K562 (cell line): ENCODE data around the gene OMP. TPM values are rescaled to one million over a fixed set of nuclear protein-coding genes. Genes with fewer than 3 reads are reported as not detected.

Experiments used
- ATAC-seq: fragments of 200-7000 bp; cut with Tn5 transposase; 3 replicates; pipeline ENCODE4 v1.9.1; 2020; ENCODE audit warnings: moderate library complexity
- BruUV-seq: library from RNA; stranded (reverse); fragments of 400-500 nt; replicated peaks from 2 replicates; lab custom pipeline; 2021; lab: Mats Ljungman, UMichigan
- CTCF ChIA-PET: fragments of 300-600 bp; formaldehyde crosslinking; extraction: SDS; loops from one replicate; lab custom pipeline; 2021; ENCODE audit warnings: low intra/inter-chr PET ratio; lab: Yijun Ruan, JAX
- POLR2A ChIA-PET: fragments of 300-600, 350-650 bp; sonication (Branson Sonifier 250); formaldehyde crosslinking; extraction: SDS; loops from one replicate; lab custom pipeline; 2021; ENCODE audit warnings: antibody characterized with exemption, inconsistent platforms; lab: Yijun Ruan, JAX
- DNase-seq, 4 experiments: peaks; one replicate each; pipeline versions ENCODE4 v3.0.0 to v3.0.0-alpha.2; 2011 to 2018; ENCODE audit warnings: low spot score in 3 of 4, mixed read lengths in 3 of 4; ENCODE audit errors: extremely low read depth in 1 of 4
- FAIRE-seq: peaks from 2 replicates; lab custom pipeline; 2011; peaks lifted over from hg19 to GRCh38; lab: Jason Lieb, UNC
- H2AFZ ChIP-seq: 2 replicates; pipeline ENCODE4 v1.6.0; 2011; ENCODE audit warnings: low read depth, low read length, control low read depth, inconsistent platforms
- H3K27ac ChIP-seq: fragments of 200-600 bp; 3 replicates; pipeline ENCODE4 v1.8.0; 2011; ENCODE audit warnings: low read depth, mild to moderate bottlenecking, control low read depth, inconsistent platforms, low read length, moderate library complexity, mixed read lengths; ENCODE audit errors: extremely low read depth
- H3K27me3 ChIP-seq, 2 experiments: fragments of 300-600 bp in 1 of 2; 2 replicates in 1 of 2; 3 replicates in 1 of 2; pipeline versions ENCODE4 v1.6.0 to v1.8.0; 2011; ENCODE audit warnings: inconsistent platforms in 2 of 2, low read length in 2 of 2, mild to moderate bottlenecking in 1 of 2, mixed read lengths in 1 of 2, moderate library complexity in 1 of 2; ENCODE audit not compliant: control insufficient read depth in 2 of 2, insufficient read depth in 2 of 2
- H3K36me3 ChIP-seq: fragments of 300-600 bp; 3 replicates; pipeline ENCODE4 v1.8.0; 2011; ENCODE audit warnings: mild to moderate bottlenecking, low read length, inconsistent platforms; ENCODE audit not compliant: control insufficient read depth, insufficient read depth
- H3K4me1 ChIP-seq, 2 experiments: fragments of 200-600 bp in 1 of 2; replicated peaks in 1 of 2; 2 replicates in 1 of 2; 3 replicates in 1 of 2; pipeline versions ENCODE4 v1.5.1 to v1.8.0; 2011; ENCODE audit warnings: inconsistent platforms in 2 of 2, low read length in 2 of 2, mild to moderate bottlenecking in 1 of 2, mixed read lengths in 1 of 2, moderate library complexity in 1 of 2; ENCODE audit not compliant: control insufficient read depth in 2 of 2, insufficient read depth in 2 of 2
- H3K4me2 ChIP-seq: 2 replicates; pipeline ENCODE4 v1.6.1; 2011; ENCODE audit warnings: low read length, control low read depth, inconsistent platforms, mixed read lengths; ENCODE audit not compliant: insufficient read depth
- H3K4me3 ChIP-seq: fragments of 200-600 bp; sonication (generic), shearing (Covaris generic); 2 replicates; pipeline ENCODE4 v1.5.1; 2016; ENCODE audit warnings: control low read depth, inconsistent platforms
- H3K79me2 ChIP-seq: fragments of 200-600 bp; 3 replicates; pipeline ENCODE4 v1.8.0; 2011; ENCODE audit warnings: low read length, inconsistent platforms; ENCODE audit not compliant: control insufficient read depth, insufficient read depth
- H3K9ac ChIP-seq, 2 experiments: 2 replicates each; pipeline versions ENCODE4 v1.6.0 to v1.6.1; 2011; ENCODE audit warnings: low read depth in 2 of 2, low read length in 2 of 2, control low read depth in 1 of 2, inconsistent platforms in 1 of 2, mild to moderate bottlenecking in 1 of 2, mixed read lengths in 1 of 2; ENCODE audit not compliant: insufficient read depth in 1 of 2
- H3K9me1 ChIP-seq: one replicate; pipeline ENCODE4 v1.6.0; 2011; ENCODE audit warnings: inconsistent platforms, mild to moderate bottlenecking, low read length, moderate library complexity; ENCODE audit not compliant: control insufficient read depth, insufficient read depth
- H3K9me3 ChIP-seq: replicated peaks from 2 replicates; pipeline ENCODE4 v1.5.1; 2011; ENCODE audit warnings: low read depth, low read length, inconsistent platforms; ENCODE audit not compliant: control insufficient read depth, insufficient read depth
- H4K20me1 ChIP-seq: replicated peaks from 2 replicates; pipeline ENCODE4 v1.6.1; 2011; ENCODE audit warnings: low read length, inconsistent platforms, mixed read lengths; ENCODE audit not compliant: control insufficient read depth, insufficient read depth
- ARID3A ChIP-seq: IDR thresholded peaks from 2 replicates; pipeline ENCODE4 v1.6.1; 2012; ENCODE audit warnings: low read depth, low read length, improper control_type of control experiment, borderline replicate concordance
- CHD1 ChIP-seq: fragments of 200-600 bp; sonication (generic); IDR thresholded peaks from one replicate; pipeline ENCODE4 v1.6.1; 2012; ENCODE audit warnings: mild to moderate bottlenecking, moderate library complexity, low read length, inconsistent platforms
- FOXM1 ChIP-seq, 2 experiments: fragments of 450-650 bp in 1 of 2; sonication (generic) in 1 of 2; formaldehyde crosslinking in 1 of 2; IDR thresholded peaks; 2 replicates each; pipeline versions ENCODE4 v1.6.1 to v1.9.0; 2017 to 2022; ENCODE audit warnings: low read depth in 2 of 2, mild to moderate bottlenecking in 2 of 2, missing genetic modification reagents in 1 of 2, moderate library complexity in 1 of 2
- GMEB1 ChIP-seq: fragments of 250-450 bp; sonication (Bioruptor Pico); IDR thresholded peaks from 2 replicates; pipeline ENCODE4 v1.4.0; 2020; ENCODE audit warnings: mild to moderate bottlenecking
- GTF2B ChIP-seq: IDR thresholded peaks from 2 replicates; pipeline ENCODE4 v1.6.1; 2011; ENCODE audit not compliant: insufficient read length; ENCODE audit errors: extremely low read depth
- KAT8 ChIP-seq: fragments of 450-650 bp; IDR thresholded peaks from 2 replicates; pipeline ENCODE4 v1.6.1; 2016; ENCODE audit warnings: low read depth, mild to moderate bottlenecking
- NCOR1 ChIP-seq: fragments of 450-650 bp; IDR thresholded peaks from 2 replicates; pipeline ENCODE4 v1.6.1; 2016; ENCODE audit warnings: mild to moderate bottlenecking, moderate library complexity
- NEUROD1 ChIP-seq: fragments of 150-350 bp; IDR thresholded peaks from 2 replicates; pipeline ENCODE4 v1.6.1; 2014; ENCODE audit warnings: borderline replicate concordance, low read length, low read depth; ENCODE audit not compliant: partially characterized antibody
- PCBP2 ChIP-seq: fragments of 200-400 bp; formaldehyde crosslinking; IDR thresholded peaks from 2 replicates; pipeline ENCODE4 v1.6.1; 2018; ENCODE audit warnings: low read length, low read depth, mild to moderate bottlenecking, moderate library complexity; ENCODE audit not compliant: poor library complexity, severe bottlenecking
- RB1 ChIP-seq: fragments of 450-650 bp; IDR thresholded peaks from 2 replicates; pipeline ENCODE4 v1.6.1; 2017; ENCODE audit warnings: low read depth, mild to moderate bottlenecking
- TRIM25 ChIP-seq: fragments of 450-650 bp; IDR thresholded peaks from 2 replicates; pipeline ENCODE4 v1.7.0; 2016; ENCODE audit warnings: borderline replicate concordance
- ZBTB34 ChIP-seq: fragments of 250-450 bp; sonication (Bioruptor Pico); IDR thresholded peaks from 2 replicates; pipeline ENCODE4 v1.8.0; 2021; ENCODE audit warnings: mild to moderate bottlenecking, moderate library complexity
- ZNF239 ChIP-seq: fragments of 250-450 bp; sonication (Bioruptor Pico); IDR thresholded peaks from 2 replicates; pipeline ENCODE4 v1.4.0; 2020; ENCODE audit warnings: mild to moderate bottlenecking
- ZNF384 ChIP-seq: IDR thresholded peaks from 2 replicates; pipeline ENCODE4 v1.6.1; 2012; ENCODE audit warnings: low read depth, low read length, improper control_type of control experiment
- WGBS: fragments of 100-300 bp; shearing (Covaris generic); methylation state at CpG from one replicate; pipeline ENCODE4 v1.1.6; 2016; ENCODE audit warnings: low coverage, mixed read lengths; ENCODE audit not compliant: insufficient coverage; ENCODE audit errors: missing lambda C conversion rate; 5-methylcytosine and 5-hydroxymethylcytosine counted together
- in situ Hi-C: fragments of 300-500 bp; cut with MboI; formaldehyde crosslinking; loops from 4 replicates; pipeline ENCODE4 v1.15.0; 2018; ENCODE audit warnings: inconsistent platforms, mixed read lengths
- intact Hi-C: fragments of 100-400 bp; cut with micrococcal nuclease; formaldehyde crosslinking; loops from 2 replicates; pipeline ENCODE4 v1.14.2; 2022
- polyA plus RNA-seq, 8 experiments: library from polyadenylated mRNA; depleted of rRNA in 4 of 8; stranded (reverse) in 5 of 8; unstranded in 3 of 8; fragments of >200 nt; fragmentation: Nextera tagmentation in 2 of 8; fragmentation: Illumina TruSeq in 1 of 8; extraction: Ambion mirVana in 2 of 8; extraction: Trizol in 1 of 8; gene quantifications; 2 replicates each; pipeline versions ENCODE4 v1.2.1 to v1.2.3, GENCODE V29; 2011 to 2014; ENCODE audit warnings: inconsistent platforms in 1 of 8, missing spikeins in 1 of 8
- total RNA-seq, 7 experiments: library from RNA; depleted of rRNA in 6 of 7; stranded (reverse); fragments of >200 nt in 6 of 7; fragmentation: Illumina TruSeq in 2 of 7; extraction: Trizol in 2 of 7; gene quantifications; 2 replicates each; pipeline versions ENCODE4 v1.2.1 to v1.2.3, GENCODE V29; 2011 to 2021; ENCODE audit warnings: low replicate concordance in 1 of 7

The OMP gene
- total and polyA plus RNA-seq, 9 of the 15 experiments (the other 6 are each of a cell fraction or from before 2014, with no cell fraction given) = not detected

GRCh38 chr11:77122576-77123212 lies 20.1 kb downstream of the OMP start:
- no peak overlapping the region for H2AFZ ChIP-seq
- 2% methylated on average over 7 of the region's 7 CpGs for WGBS
- H3K36me3 ChIP-seq = no peaks in the 10 kb centered on the region
- H3K79me2 ChIP-seq = no peaks in the 10 kb centered on the region
- DNase-seq (no peak), ATAC-seq (no peak), FAIRE-seq (no peak)
- H3K4me1 ChIP-seq = peaks cover 0 to 14% of the 10 kb centered on the region in 2 experiments; a peak in 2 of 5 replicates
- no TSS peak for BruUV-seq
- H3K9me1 ChIP-seq = no peaks in the 10 kb centered on the region
- ChIA-PET CTCF (no interaction called here), POLR2A (interaction anchor here (1.1 kb wide), 1 partner anchor 68 kb away, joined by 3 read pairs; no protein-coding TSS in a partner anchor)
- peaks cover 12 to 73% of the 10 kb centered on the region in 2 experiments; a peak in 4 of 5 replicates for H3K27me3 ChIP-seq
- no peak overlapping the region for H3K4me2 ChIP-seq
- no peak overlapping the region for H3K4me3 ChIP-seq
- H3K9ac ChIP-seq = no peak overlapping the region
- peaks cover 6% of the 10 kb centered on the region for H4K20me1 ChIP-seq
- no peak overlapping the region for H3K27ac ChIP-seq
- no peaks in the 10 kb centered on the region for H3K9me3 ChIP-seq
- intact Hi-C loops = no loop called here
- in situ Hi-C loops = no loop called here
- TF ChIP-seq RB1 (no peak), PCBP2 (no peak), NEUROD1 (no peak), ZNF239 (CRISPR knock-in tag) (no peak), NCOR1 (no peak), GMEB1 (no peak), ZBTB34 (CRISPR knock-in tag) (no peak), CHD1 (no peak), ARID3A (no peak), FOXM1 (IDR thresholded peaks at IDR 0.05; ENCODE audit: low read depth) (no peak), FOXM1 (CRISPR knock-in tag; IDR thresholded peaks at IDR 0.05; ENCODE audit: low read depth) (no peak), TRIM25 (no peak), ZNF384 (no peak), GTF2B (no peak), KAT8 (no peak)
